Panc1 (cell line): Measurements from ENCODE around the gene ABCC3. TPM values are rescaled to one million over a fixed set of nuclear protein-coding genes. Genes with fewer than 3 reads are reported as not detected.

Experiments used
- ATAC-seq: fragments of 200-7000 bp; cut with Tn5 transposase; 2 replicates; pipeline ENCODE4 v1.9.1; 2020; ENCODE audit warnings: mild to moderate bottlenecking, moderate library complexity
- BruUV-seq: library from RNA; stranded (reverse); fragments of 400-500 nt; replicated peaks from 2 replicates; lab custom pipeline; 2021; lab: Mats Ljungman, UMichigan
- CTCF ChIA-PET: fragments of 300-600 bp; sonication (Branson Sonifier 250); formaldehyde crosslinking; loops from one replicate; lab custom pipeline; 2022; ENCODE audit warnings: antibody characterized with exemption; lab: Charles Lee
- POLR2A ChIA-PET: fragments of 300-600 bp; sonication (Branson Sonifier 250); formaldehyde crosslinking; loops from one replicate; lab custom pipeline; 2022; ENCODE audit warnings: antibody characterized with exemption; lab: Charles Lee
- DNase-seq: peaks from one replicate; pipeline ENCODE4 v3.0.0-alpha.2; 2010; ENCODE audit warnings: low read depth, low spot score
- H3K27ac ChIP-seq: 2 replicates; pipeline ENCODE4 v1.5.1; 2011; ENCODE audit warnings: mild to moderate bottlenecking, low read length, inconsistent platforms
- H3K27me3 ChIP-seq: fragments of 200-500 bp; sonication (Bioruptor generic); 2 replicates; pipeline ENCODE4 v1.6.0; 2014; ENCODE audit warnings: low read length, inconsistent platforms; ENCODE audit not compliant: control insufficient read depth, insufficient read depth
- H3K36me3 ChIP-seq: fragments of 200-500 bp; sonication (Bioruptor generic); 2 replicates; pipeline ENCODE4 v1.5.1; 2014; ENCODE audit warnings: inconsistent platforms, mild to moderate bottlenecking, low read length, moderate library complexity; ENCODE audit not compliant: control insufficient read depth, insufficient read depth
- H3K4me1 ChIP-seq: 2 replicates; pipeline ENCODE4 v1.5.1; 2011; ENCODE audit warnings: inconsistent platforms, mild to moderate bottlenecking, low read length, moderate library complexity; ENCODE audit not compliant: control insufficient read depth, insufficient read depth
- H3K4me3 ChIP-seq, 2 experiments: 2 replicates each; pipeline ENCODE4 v1.5.1; 2011 to 2012; ENCODE audit warnings: low read depth in 2 of 2, low read length in 2 of 2, mild to moderate bottlenecking in 2 of 2, inconsistent platforms in 1 of 2, moderate library complexity in 1 of 2
- H3K9me3 ChIP-seq: fragments of 200-500 bp; sonication (Bioruptor generic); 2 replicates; pipeline ENCODE4 v1.5.1; 2014; ENCODE audit warnings: low read depth, mild to moderate bottlenecking, inconsistent platforms, low read length, moderate library complexity; ENCODE audit not compliant: control insufficient read depth, insufficient read depth
- POLR2AphosphoS5 ChIP-seq: IDR thresholded peaks from 2 replicates; pipeline ENCODE4 v1.6.1; 2012; ENCODE audit warnings: mild to moderate bottlenecking, low read depth, low read length, moderate library complexity
- SIN3A ChIP-seq: IDR thresholded peaks from 2 replicates; pipeline ENCODE4 v1.6.1; 2012; ENCODE audit warnings: low read depth, mild to moderate bottlenecking, low read length, moderate library complexity, borderline replicate concordance; ENCODE audit not compliant: insufficient read depth
- TCF7L2 ChIP-seq: IDR thresholded peaks from 2 replicates; pipeline ENCODE4 v1.6.1; 2011; ENCODE audit warnings: mild to moderate bottlenecking, low read depth, low read length, inconsistent platforms
- in situ Hi-C: cut with HindIII; loops from 2 replicates; pipeline ENCODE4 v1.10.0; 2016; ENCODE audit warnings: low sequenced_read_pairs, low pct_unique_long_range_greater_than_20kb
- intact Hi-C: fragments of 100-400 bp; cut with micrococcal nuclease; formaldehyde crosslinking; loops from one replicate; pipeline ENCODE4 v1.10.0; 2022; ENCODE audit not compliant: unreplicated experiment
- total RNA-seq: library from RNA; stranded (reverse); gene quantifications from one replicate; pipeline ENCODE4 v1.2.1, GENCODE V29; 2021; ENCODE audit not compliant: unreplicated experiment
- TF ChIP-seq, protein P1 (sequence below), 2 experiments: IDR thresholded peaks; 2 replicates each; pipeline ENCODE4 v1.6.1; 2011 to 2012; ENCODE audit warnings: low read depth in 2 of 2, control low read depth in 1 of 2, low read length in 1 of 2, mild to moderate bottlenecking in 1 of 2, moderate library complexity in 1 of 2; ENCODE audit not compliant: insufficient read depth in 1 of 2
- TF ChIP-seq, protein P2 (sequence below): fragments of 450-650 bp; IDR thresholded peaks from 2 replicates; pipeline ENCODE4 v1.5.1; 2017; ENCODE audit warnings: mild to moderate bottlenecking

ABCC3 gene
- total RNA-seq, 1 experiment from 2014 or later: 128 TPM

DNA sequence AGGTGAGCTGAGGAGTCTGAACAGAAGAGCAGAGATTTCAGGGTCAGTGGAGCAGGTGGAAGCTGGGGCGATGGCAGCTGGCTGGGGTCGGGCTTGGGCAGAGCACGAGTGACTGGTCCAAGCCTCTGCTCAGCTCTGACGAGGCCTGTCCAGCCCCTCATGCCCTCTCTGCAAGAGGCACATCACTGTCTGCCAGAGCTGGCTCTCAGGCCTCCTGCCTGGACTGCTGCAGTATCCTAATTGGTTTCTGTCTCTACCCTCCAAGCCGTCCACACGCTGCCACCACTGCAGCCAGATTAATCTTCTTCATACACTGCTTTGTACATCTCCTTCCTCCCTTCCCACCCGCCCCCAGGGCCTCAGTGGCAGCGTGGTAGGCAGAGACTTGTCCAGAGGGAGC lies 48.8 kb upstream of the ABCC3 start:
- Histone ChIP-seq H3K4me1 (peaks cover 12% of the 10 kb centered on the region; the same call in 1 of the 2 replicates), H3K9me3 (no peaks in the 10 kb centered on the region), H3K27ac (no peak overlapping the region), H3K4me3 (no peak overlapping the region), H3K27me3 (no peaks in the 10 kb centered on the region), H3K36me3 (no peaks in the 10 kb centered on the region)
- ATAC-seq (peak; percentile 22; the same call in 1 of the 2 replicates), DNase-seq (no peak)
- intact Hi-C loops: no loop called here
- CTCF ChIA-PET: interaction anchor here (1.2 kb wide), 1 partner anchor 14 kb away, joined by 3 read pairs; no protein-coding TSS in a partner anchor
- POLR2A ChIA-PET: no interaction called here
- in situ Hi-C loops: no loop called here
- TF ChIP-seq, protein P1, sequence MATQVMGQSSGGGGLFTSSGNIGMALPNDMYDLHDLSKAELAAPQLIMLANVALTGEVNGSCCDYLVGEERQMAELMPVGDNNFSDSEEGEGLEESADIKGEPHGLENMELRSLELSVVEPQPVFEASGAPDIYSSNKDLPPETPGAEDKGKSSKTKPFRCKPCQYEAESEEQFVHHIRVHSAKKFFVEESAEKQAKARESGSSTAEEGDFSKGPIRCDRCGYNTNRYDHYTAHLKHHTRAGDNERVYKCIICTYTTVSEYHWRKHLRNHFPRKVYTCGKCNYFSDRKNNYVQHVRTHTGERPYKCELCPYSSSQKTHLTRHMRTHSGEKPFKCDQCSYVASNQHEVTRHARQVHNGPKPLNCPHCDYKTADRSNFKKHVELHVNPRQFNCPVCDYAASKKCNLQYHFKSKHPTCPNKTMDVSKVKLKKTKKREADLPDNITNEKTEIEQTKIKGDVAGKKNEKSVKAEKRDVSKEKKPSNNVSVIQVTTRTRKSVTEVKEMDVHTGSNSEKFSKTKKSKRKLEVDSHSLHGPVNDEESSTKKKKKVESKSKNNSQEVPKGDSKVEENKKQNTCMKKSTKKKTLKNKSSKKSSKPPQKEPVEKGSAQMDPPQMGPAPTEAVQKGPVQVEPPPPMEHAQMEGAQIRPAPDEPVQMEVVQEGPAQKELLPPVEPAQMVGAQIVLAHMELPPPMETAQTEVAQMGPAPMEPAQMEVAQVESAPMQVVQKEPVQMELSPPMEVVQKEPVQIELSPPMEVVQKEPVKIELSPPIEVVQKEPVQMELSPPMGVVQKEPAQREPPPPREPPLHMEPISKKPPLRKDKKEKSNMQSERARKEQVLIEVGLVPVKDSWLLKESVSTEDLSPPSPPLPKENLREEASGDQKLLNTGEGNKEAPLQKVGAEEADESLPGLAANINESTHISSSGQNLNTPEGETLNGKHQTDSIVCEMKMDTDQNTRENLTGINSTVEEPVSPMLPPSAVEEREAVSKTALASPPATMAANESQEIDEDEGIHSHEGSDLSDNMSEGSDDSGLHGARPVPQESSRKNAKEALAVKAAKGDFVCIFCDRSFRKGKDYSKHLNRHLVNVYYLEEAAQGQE (IDR thresholded peaks at IDR 0.05; ENCODE audit: insufficient read depth in 1 of 2, low read depth in 2 of 2, low read length in 1 of 2): no peak
- TF ChIP-seq POLR2AphosphoS5 (no peak), SIN3A (no peak), TCF7L2 (no peak)
- TF ChIP-seq, protein P2, sequence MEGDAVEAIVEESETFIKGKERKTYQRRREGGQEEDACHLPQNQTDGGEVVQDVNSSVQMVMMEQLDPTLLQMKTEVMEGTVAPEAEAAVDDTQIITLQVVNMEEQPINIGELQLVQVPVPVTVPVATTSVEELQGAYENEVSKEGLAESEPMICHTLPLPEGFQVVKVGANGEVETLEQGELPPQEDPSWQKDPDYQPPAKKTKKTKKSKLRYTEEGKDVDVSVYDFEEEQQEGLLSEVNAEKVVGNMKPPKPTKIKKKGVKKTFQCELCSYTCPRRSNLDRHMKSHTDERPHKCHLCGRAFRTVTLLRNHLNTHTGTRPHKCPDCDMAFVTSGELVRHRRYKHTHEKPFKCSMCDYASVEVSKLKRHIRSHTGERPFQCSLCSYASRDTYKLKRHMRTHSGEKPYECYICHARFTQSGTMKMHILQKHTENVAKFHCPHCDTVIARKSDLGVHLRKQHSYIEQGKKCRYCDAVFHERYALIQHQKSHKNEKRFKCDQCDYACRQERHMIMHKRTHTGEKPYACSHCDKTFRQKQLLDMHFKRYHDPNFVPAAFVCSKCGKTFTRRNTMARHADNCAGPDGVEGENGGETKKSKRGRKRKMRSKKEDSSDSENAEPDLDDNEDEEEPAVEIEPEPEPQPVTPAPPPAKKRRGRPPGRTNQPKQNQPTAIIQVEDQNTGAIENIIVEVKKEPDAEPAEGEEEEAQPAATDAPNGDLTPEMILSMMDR: no peak
- BruUV-seq: no TSS peak

DNA sequence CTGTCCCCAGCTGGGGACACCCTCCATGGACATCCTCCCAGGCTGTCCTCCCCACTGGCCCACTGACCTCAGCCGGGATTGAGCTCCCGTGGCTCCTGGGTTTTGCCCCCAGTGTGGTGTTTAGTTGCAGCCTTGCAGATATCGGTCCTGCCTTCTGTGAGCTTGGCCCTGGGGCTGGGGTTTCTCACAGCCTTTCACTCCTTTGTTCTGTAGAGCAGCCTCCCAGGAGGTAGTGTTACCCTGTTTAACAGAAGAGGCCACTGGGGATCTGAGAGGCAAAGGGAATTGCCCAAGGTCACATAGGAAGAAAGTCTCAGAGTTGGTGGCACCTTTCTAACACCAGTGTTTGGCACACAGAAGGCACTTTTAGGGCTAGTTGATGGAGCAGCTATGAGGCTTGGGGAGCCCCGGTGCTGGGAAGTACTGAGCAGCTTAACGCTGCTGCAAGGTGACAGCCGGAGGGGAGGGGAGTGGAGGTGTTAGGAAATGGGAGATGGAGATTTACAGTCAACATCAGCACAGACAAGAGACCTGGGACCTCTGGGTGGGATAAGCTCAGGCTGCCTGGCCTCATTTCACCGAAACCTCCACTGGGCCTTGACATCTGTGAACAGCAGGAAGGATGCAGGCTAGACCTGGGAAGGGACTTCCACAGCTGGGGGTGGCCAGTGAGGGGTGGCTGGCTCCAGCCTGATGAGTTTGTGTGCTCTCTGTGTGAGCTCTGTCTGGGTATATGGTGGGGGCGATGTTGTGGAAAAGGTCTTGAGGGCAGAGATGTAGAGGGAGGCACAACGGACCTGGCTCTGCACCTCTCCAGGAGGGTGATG lies 48.0 kb upstream of the ABCC3 start:
- ChIA-PET POLR2A (no interaction called here), CTCF (interaction anchor here (1.2 kb wide), 1 partner anchor 13 kb away, joined by 3 read pairs; no protein-coding TSS in a partner anchor)
- no peaks in the 10 kb centered on the region for H3K36me3 ChIP-seq
- DNase-seq (no peak), ATAC-seq (no peak)
- in situ Hi-C loops (no loop called here), intact Hi-C loops (no loop called here)
- H3K27ac ChIP-seq: no peak overlapping the region
- no peak for TF ChIP-seq SIN3A
- H3K4me1 ChIP-seq: peaks cover 12% of the 10 kb centered on the region; the same call in 1 of the 2 replicates
- no TSS peak for BruUV-seq
- H3K27me3 ChIP-seq: no peaks in the 10 kb centered on the region
- no peak overlapping the region for H3K4me3 ChIP-seq
- no peaks in the 10 kb centered on the region for H3K9me3 ChIP-seq

DNA sequence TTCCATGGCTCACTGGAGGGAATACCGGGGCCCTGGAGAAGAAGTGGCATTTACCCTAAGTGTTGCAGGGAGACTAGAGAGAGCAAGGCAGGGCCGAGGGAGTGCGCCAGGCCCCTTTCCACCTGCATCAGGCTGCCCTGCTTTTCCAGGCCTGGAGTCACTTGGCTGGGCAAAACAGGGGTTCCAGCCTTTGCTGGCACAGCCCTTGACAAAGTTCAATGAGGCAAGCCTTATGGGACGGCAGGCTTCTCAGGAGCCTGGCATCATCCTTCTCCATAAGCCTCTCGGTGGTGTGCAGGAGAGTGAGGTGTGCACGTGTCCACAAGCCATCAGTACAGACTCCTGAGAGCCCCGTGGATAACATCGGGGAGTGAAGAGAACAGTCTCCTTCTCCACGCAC lies 47.1 kb upstream of the ABCC3 start:
- H3K4me3 ChIP-seq: no peak overlapping the region
- no TSS peak for BruUV-seq
- TF ChIP-seq POLR2AphosphoS5: no peak
- TF ChIP-seq SIN3A: no peak
- TF ChIP-seq TCF7L2: no peak
- TF ChIP-seq, protein P2: no peak
- TF ChIP-seq, protein P1 (IDR thresholded peaks at IDR 0.05; ENCODE audit: insufficient read depth in 1 of 2, low read depth in 2 of 2, low read length in 1 of 2): no peak
- in situ Hi-C loops (no loop called here), intact Hi-C loops (no loop called here)
- H3K9me3 ChIP-seq: no peaks in the 10 kb centered on the region
- H3K27ac ChIP-seq: no peak overlapping the region
- ATAC-seq (no peak), DNase-seq (no peak)
- CTCF ChIA-PET: no interaction called here
- H3K4me1 ChIP-seq: peaks cover 12% of the 10 kb centered on the region; the same call in 1 of the 2 replicates
- POLR2A ChIA-PET: interaction anchor here (0.6 kb wide), 1 partner anchor 27 kb away, joined by 3 read pairs; the partner anchor contains the start of gene CACNA1G
- no peaks in the 10 kb centered on the region for H3K27me3 ChIP-seq
- H3K36me3 ChIP-seq: no peaks in the 10 kb centered on the region
